ENCODE measurements around the gene NHERF2.

DNA sequence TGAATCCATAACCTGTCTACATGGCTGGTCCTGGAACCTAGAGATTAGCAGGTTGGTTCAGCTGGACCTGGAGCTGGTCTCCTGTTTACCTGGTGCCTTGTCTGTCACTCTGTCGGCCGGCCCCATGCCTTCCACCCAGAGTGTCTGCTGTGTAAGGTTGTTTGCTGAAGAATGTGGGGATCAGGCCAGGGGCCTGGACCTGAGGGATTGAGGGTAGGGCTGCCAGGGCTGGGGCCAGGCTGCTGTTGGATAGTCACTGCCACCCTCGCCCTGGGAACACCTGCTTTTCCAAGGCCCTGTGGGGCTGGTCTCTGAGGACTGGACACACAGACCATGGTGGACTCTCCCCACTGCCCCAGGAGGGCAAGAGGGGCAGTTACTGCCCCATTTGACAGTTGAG, 1.4 kb downstream of the NHERF2 start:
- no peak for TF ChIP-seq POLR2A (IDR thresholded peaks at IDR 0.05; ENCODE audit: extremely low read depth, insufficient read length)
- TF ChIP-seq, protein P1, sequence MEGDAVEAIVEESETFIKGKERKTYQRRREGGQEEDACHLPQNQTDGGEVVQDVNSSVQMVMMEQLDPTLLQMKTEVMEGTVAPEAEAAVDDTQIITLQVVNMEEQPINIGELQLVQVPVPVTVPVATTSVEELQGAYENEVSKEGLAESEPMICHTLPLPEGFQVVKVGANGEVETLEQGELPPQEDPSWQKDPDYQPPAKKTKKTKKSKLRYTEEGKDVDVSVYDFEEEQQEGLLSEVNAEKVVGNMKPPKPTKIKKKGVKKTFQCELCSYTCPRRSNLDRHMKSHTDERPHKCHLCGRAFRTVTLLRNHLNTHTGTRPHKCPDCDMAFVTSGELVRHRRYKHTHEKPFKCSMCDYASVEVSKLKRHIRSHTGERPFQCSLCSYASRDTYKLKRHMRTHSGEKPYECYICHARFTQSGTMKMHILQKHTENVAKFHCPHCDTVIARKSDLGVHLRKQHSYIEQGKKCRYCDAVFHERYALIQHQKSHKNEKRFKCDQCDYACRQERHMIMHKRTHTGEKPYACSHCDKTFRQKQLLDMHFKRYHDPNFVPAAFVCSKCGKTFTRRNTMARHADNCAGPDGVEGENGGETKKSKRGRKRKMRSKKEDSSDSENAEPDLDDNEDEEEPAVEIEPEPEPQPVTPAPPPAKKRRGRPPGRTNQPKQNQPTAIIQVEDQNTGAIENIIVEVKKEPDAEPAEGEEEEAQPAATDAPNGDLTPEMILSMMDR (IDR thresholded peaks at IDR 0.05; ENCODE audit: low read depth, low read length): no peak
- TF ChIP-seq, protein P2, sequence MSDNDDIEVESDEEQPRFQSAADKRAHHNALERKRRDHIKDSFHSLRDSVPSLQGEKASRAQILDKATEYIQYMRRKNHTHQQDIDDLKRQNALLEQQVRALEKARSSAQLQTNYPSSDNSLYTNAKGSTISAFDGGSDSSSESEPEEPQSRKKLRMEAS (IDR thresholded peaks at IDR 0.05; ENCODE audit: low read depth, low read length): no peak

Data from NB4 (cell line).